Measurements from ENCODE around the gene SPAG4. TPM values are rescaled to one million over a fixed set of nuclear protein-coding genes. Genes with fewer than 3 reads are reported as not detected.
A peak's percentile ranks its signal among the peaks of the same experiment; 100 is the strongest.

Gene SPAG4, protein sequence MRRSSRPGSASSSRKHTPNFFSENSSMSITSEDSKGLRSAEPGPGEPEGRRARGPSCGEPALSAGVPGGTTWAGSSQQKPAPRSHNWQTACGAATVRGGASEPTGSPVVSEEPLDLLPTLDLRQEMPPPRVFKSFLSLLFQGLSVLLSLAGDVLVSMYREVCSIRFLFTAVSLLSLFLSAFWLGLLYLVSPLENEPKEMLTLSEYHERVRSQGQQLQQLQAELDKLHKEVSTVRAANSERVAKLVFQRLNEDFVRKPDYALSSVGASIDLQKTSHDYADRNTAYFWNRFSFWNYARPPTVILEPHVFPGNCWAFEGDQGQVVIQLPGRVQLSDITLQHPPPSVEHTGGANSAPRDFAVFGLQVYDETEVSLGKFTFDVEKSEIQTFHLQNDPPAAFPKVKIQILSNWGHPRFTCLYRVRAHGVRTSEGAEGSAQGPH
- 1 to 10 TPM; 1.3 to 5.7 (median 2.6) TPM for total RNA-seq

GRCh38 chr20:35615667-35616464 is at the start of gene SPAG4:
Gene SPAG4, plus strand, starts transcription at chr20:35615829. Its CDS starts 175 bp downstream, at chr20:35616004.
- peak within 1 kb of the TSS; percentile 82 to 94 (median 93) for H3K27ac ChIP-seq
- H3K9me3 ChIP-seq, result no peaks in the 10 kb centered on the region
- DNase-seq (ENCODE audit: low spot score in 2 of 2), result peak; percentile 99
- no peaks in the 10 kb centered on the region for H3K27me3 ChIP-seq
- peaks cover 0 to 41% (median 27%) of the 10 kb centered on the region in 4 donors for H3K4me1 ChIP-seq
- H3K36me3 ChIP-seq, result peaks cover 0 to 3% (median 0%) of the 10 kb centered on the region in 3 donors
- WGBS, 2 donors, result 1% methylated on average over 31 to 32 of the region's 68 CpGs
- TF ChIP-seq CTCF (IDR thresholded peaks at IDR 0.05) (peak in 2 of 5 experiments; percentile 11 to 19), EP300 (IDR thresholded peaks at IDR 0.05) (peak; percentile 11 to 73), POLR2A (IDR thresholded peaks at IDR 0.05) (peak; percentile 25 to 67)
- H3K4me3 ChIP-seq, result peak within 1 kb of the TSS; percentile 55 to 75 (median 64)

DNA sequence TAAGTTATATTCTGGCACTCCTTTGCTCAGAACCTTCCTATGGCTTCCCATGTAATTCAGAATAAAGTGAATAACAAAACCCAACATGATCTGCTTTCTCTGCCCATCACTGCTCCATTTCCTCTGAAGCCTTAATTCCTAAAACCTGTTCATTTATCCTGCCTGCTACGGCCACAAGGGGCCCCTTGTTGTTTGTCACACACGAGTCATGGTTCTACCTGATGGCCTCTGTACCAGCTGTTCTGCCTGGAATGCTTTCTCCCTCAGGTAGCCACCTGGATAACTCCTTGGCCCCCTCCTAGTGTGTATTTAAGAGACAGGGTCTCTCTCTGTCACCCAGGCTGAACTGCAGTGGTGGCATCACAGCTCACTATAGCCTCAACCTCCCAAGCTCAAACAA is 47.0 kb upstream of the SPAG4 start:
- 11 to 12% methylated on average over 2 of the region's 2 CpGs for WGBS, 2 donors
- DNase-seq (ENCODE audit: low spot score in 2 of 2), result no peak
- peaks cover 0 to 14% (median 0%) of the 10 kb centered on the region in 4 donors for H3K9me3 ChIP-seq

DNA sequence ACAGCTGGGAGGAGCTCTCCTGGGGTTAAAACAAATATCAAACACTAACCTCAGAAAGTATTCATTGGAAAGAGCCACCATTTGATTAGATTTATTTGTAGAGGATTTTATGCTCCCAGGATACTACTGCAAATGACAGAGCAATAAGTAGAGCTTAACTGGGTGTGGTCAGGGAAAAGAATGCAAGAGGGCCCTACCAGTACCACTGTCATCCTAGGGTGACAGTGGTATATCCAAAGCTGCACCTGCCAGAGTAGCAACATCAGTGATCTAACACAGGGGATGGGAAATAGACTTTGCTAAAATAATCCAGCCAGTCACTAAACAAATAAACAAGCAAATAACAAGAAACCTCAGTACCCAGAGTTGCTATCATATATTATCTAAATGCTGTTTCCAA is 44.1 kb upstream of the SPAG4 start:
- no peak for DNase-seq (ENCODE audit: low spot score in 2 of 2)
- Histone ChIP-seq H3K4me3 (no peak overlapping the region), H3K36me3 (no peaks in the 10 kb centered on the region), H3K27ac (no peak overlapping the region), H3K27me3 (no peaks in the 10 kb centered on the region), H3K4me1 (no peaks in the 10 kb centered on the region), H3K9me3 (peaks cover 0 to 27% (median 0%) of the 10 kb centered on the region in 4 donors)
- TF ChIP-seq CTCF (IDR thresholded peaks at IDR 0.05) (no peak), EP300 (IDR thresholded peaks at IDR 0.05) (no peak), POLR2A (IDR thresholded peaks at IDR 0.05) (no peak)

More for the DNA sequence above, 47.0 kb upstream of the SPAG4 start:
- no peak for TF ChIP-seq CTCF (IDR thresholded peaks at IDR 0.05)
- no peak for TF ChIP-seq EP300 (IDR thresholded peaks at IDR 0.05)
- TF ChIP-seq POLR2A (IDR thresholded peaks at IDR 0.05), result no peak
- no peak overlapping the region for H3K27ac ChIP-seq
- H3K4me3 ChIP-seq, result no peak overlapping the region
- H3K36me3 ChIP-seq, result no peaks in the 10 kb centered on the region
- H3K4me1 ChIP-seq, result no peaks in the 10 kb centered on the region
- no peaks in the 10 kb centered on the region for H3K27me3 ChIP-seq

GRCh38 chr20:35572838-35573237 is 42.8 kb upstream of the SPAG4 start:
- Histone ChIP-seq H3K36me3 (no peaks in the 10 kb centered on the region), H3K9me3 (peaks cover 0 to 27% (median 0%) of the 10 kb centered on the region in 4 donors), H3K27ac (no peak overlapping the region), H3K4me3 (no peak overlapping the region), H3K4me1 (no peaks in the 10 kb centered on the region), H3K27me3 (no peaks in the 10 kb centered on the region)
- TF ChIP-seq POLR2A (IDR thresholded peaks at IDR 0.05), result no peak
- TF ChIP-seq CTCF (IDR thresholded peaks at IDR 0.05), result no peak
- no peak for TF ChIP-seq EP300 (IDR thresholded peaks at IDR 0.05)
- WGBS, 2 donors, result 94% methylated on average over 4 of the region's 4 CpGs
- no peak for DNase-seq (ENCODE audit: low spot score in 2 of 2)
